Kidney (tissue), 14 donors: ENCODE measurements around the gene COL4A2. TPM values are rescaled to one million over a fixed set of nuclear protein-coding genes. Genes with fewer than 3 reads are reported as not detected.

Source experiments
- DNase-seq, 5 donors: peaks; one replicate each; pipeline ENCODE4 v3.0.0-alpha.2; 2013 to 2020
- FAIRE-seq: peaks from 2 replicates; lab custom pipeline; 2012; peaks lifted over from hg19 to GRCh38; lab: Jason Lieb, UNC
- H3K27ac ChIP-seq, 2 donors: one replicate each; pipeline ENCODE4 v1.7.0; 2013; ENCODE audit warnings: low read depth in 2 of 2, low read length in 2 of 2, inconsistent platforms in 1 of 2
- H3K27me3 ChIP-seq: one replicate; pipeline ENCODE4 v1.7.1; 2013; ENCODE audit warnings: low read length, inconsistent platforms; ENCODE audit not compliant: control insufficient read depth, insufficient read depth
- H3K36me3 ChIP-seq, 3 donors: one replicate each; pipeline versions ENCODE4 v1.7.0 to v1.7.1; 2013; ENCODE audit warnings: low read length in 3 of 3, control low read depth in 1 of 3, inconsistent platforms in 1 of 3; ENCODE audit not compliant: insufficient read depth in 3 of 3, control insufficient read depth in 2 of 3
- H3K4me1 ChIP-seq, 3 donors: one replicate each; pipeline versions ENCODE4 v1.7.0 to v1.7.1; 2013; ENCODE audit warnings: low read length in 3 of 3, inconsistent platforms in 1 of 3, low read depth in 1 of 3; ENCODE audit not compliant: control insufficient read depth in 2 of 3, insufficient read depth in 2 of 3
- H3K4me3 ChIP-seq, 3 donors: one replicate each; pipeline versions ENCODE4 v1.7.0 to v1.8.1; 2013; ENCODE audit warnings: low read length in 3 of 3, control low read depth in 1 of 3, inconsistent platforms in 1 of 3
- H3K9ac ChIP-seq, 3 donors: one replicate each; pipeline versions ENCODE4 v1.7.0 to v1.7.1; 2013; ENCODE audit warnings: low read length in 3 of 3, control low read depth in 1 of 3, inconsistent platforms in 1 of 3
- H3K9me3 ChIP-seq, 3 donors: one replicate each; pipeline versions ENCODE4 v1.7.0 to v1.7.1; 2013; ENCODE audit warnings: low read length in 3 of 3, control low read depth in 1 of 3, inconsistent platforms in 1 of 3; ENCODE audit not compliant: control insufficient read depth in 2 of 3, insufficient read depth in 1 of 3
- CTCF ChIP-seq: IDR thresholded peaks from 3 replicates; pipeline ENCODE4 v1.5.1; 2012; ENCODE audit warnings: mild to moderate bottlenecking, moderate library complexity, borderline replicate concordance; ENCODE audit not compliant: insufficient read depth; ENCODE audit errors: extremely low read depth
- intact Hi-C: fragments of 100-400 bp; cut with DNase I; formaldehyde crosslinking; loops from one replicate; pipeline ENCODE4 v1.11.1; 2022
- polyA plus RNA-seq: library from polyadenylated mRNA; stranded (reverse); fragments of 350-450 nt; fragmentation: Illumina TruSeq; extraction: RNeasy Lipid Tissue Mini Kit (QIAGEN cat#74804); gene quantifications from one replicate; pipeline ENCODE4 v1.2.3, GENCODE V29; 2014; ENCODE audit warnings: low read depth, low replicate concordance; ENCODE audit not compliant: insufficient read depth
- total RNA-seq: library from RNA; stranded (reverse); fragmentation: NEBNext Ultra II Directional; extraction: Animal tissue kit (Norgen Biotek cat#: 25700); gene quantifications from one replicate; pipeline ENCODE4 v1.2.1, GENCODE V29; 2021
- donor health status: control.
- donor health status: control.
- donor health status: control.
- donor health status: control.
- donor health status: control.
- donor health status: DM: yes; HTN: yes; CAD: no.
- donor health status: Normal renal cell carcinoma (clear cell type).

The COL4A2 gene
- total and polyA plus RNA-seq, 2 donors from 2014 or later: 126 to 265 TPM

GRCh38 chr13:110277357-110277975, 29.6 kb upstream of the COL4A2 start:
- FAIRE-seq (no peak), DNase-seq (no peak)
- H3K9ac ChIP-seq: no peak overlapping the region
- no peaks in the 10 kb centered on the region for H3K9me3 ChIP-seq
- peaks cover 0 to 2% (median 0%) of the 10 kb centered on the region in 3 donors for H3K36me3 ChIP-seq
- no peak overlapping the region for H3K4me3 ChIP-seq
- no peaks in the 10 kb centered on the region for H3K27me3 ChIP-seq
- peaks cover 0 to 6% (median 5%) of the 10 kb centered on the region in 3 donors for H3K4me1 ChIP-seq
- intact Hi-C loops: no loop called here
- TF ChIP-seq CTCF: no peak
- no peak overlapping the region for H3K27ac ChIP-seq

- Histone ChIP-seq H3K9me3 (no peaks in the 10 kb centered on the region), H3K36me3 (peaks cover 0 to 2% (median 0%) of the 10 kb centered on the region in 3 donors), H3K27ac (no peak overlapping the region), H3K4me3 (no peak overlapping the region), H3K9ac (no peak overlapping the region), H3K4me1 (peaks cover 0 to 6% (median 5%) of the 10 kb centered on the region in 3 donors), H3K27me3 (no peaks in the 10 kb centered on the region)
- intact Hi-C loops: no loop called here
- no peak for TF ChIP-seq CTCF
- no peak for DNase-seq
- no peak for FAIRE-seq
These were observed 28.2 kb upstream of the COL4A2 start for GRCh38 chr13:110278859-110279258.

- peaks cover 0 to 5% (median 2%) of the 10 kb centered on the region in 3 donors for H3K4me1 ChIP-seq
- DNase-seq: no peak
- no peak overlapping the region for H3K9ac ChIP-seq
- intact Hi-C loops: no loop called here
- no peak overlapping the region for H3K27ac ChIP-seq
- no peaks in the 10 kb centered on the region for H3K9me3 ChIP-seq
- no peak for FAIRE-seq
- H3K36me3 ChIP-seq: peaks cover 0 to 2% (median 0%) of the 10 kb centered on the region in 3 donors
- no peak overlapping the region for H3K4me3 ChIP-seq
- TF ChIP-seq CTCF: no peak
- H3K27me3 ChIP-seq: no peaks in the 10 kb centered on the region
These were observed 27.4 kb upstream of the COL4A2 start for GRCh38 chr13:110279684-110280083.
